Natural killer cell treated with Interleukin-12 subunit alpha and Interleukin-12 subunit beta and Interleukin-15 and Interleukin-18, amount 100 ng/mL, for 72 hours (primary cell): ENCODE measurements around the gene GCN1. TPM values are rescaled to one million over a fixed set of nuclear protein-coding genes. Genes with fewer than 3 reads are reported as not detected.
"Not testable (repeated sequence)": the region's sequence is repeated elsewhere in the genome, so short reads cannot be mapped to it uniquely, and the experiment has no call there.

Experiments
- ATAC-seq, 2 donors: fragments of 150-1000 bp; cut with Tn5 transposase in 1 of 2; sonication (Bioruptor Pico), chemical (Tn5 transposase) in 1 of 2; 2 replicates each; pipeline ENCODE4 v1.10.0; 2021
- DNase-seq: peaks from one replicate; pipeline ENCODE4 v3.0.0; 2022; ENCODE audit warnings: low spot score
- H3K27ac Mint-ChIP-seq, 2 donors: 1 replicate in 1 of 2; 2 replicates in 1 of 2; pipeline ENCODE4 v1.8.0; 2022; ENCODE audit warnings: mixed read lengths in 2 of 2, mild to moderate bottlenecking in 1 of 2, moderate library complexity in 1 of 2
- H3K27me3 Mint-ChIP-seq, 2 donors: 1 replicate in 1 of 2; 2 replicates in 1 of 2; pipeline ENCODE4 v1.8.0; 2022; ENCODE audit warnings: mixed read lengths in 2 of 2
- H3K36me3 Mint-ChIP-seq: one replicate; pipeline ENCODE4 v1.8.0; 2022; ENCODE audit warnings: mixed read lengths
- H3K4me1 Mint-ChIP-seq, 2 donors: 1 replicate in 1 of 2; 2 replicates in 1 of 2; pipeline ENCODE4 v1.8.0; 2022; ENCODE audit warnings: low read depth in 2 of 2, mixed read lengths in 2 of 2, mild to moderate bottlenecking in 1 of 2
- H3K4me3 Mint-ChIP-seq: one replicate; pipeline ENCODE4 v1.8.0; 2022; ENCODE audit warnings: mixed read lengths
- H3K9me3 Mint-ChIP-seq: 2 replicates; pipeline ENCODE4 v1.8.0; 2022; ENCODE audit warnings: mixed read lengths
- total RNA-seq, 2 donors: library from RNA; stranded (reverse); gene quantifications; one replicate each; pipeline ENCODE4 v1.2.3, GENCODE V29; 2022

Gene GCN1, protein sequence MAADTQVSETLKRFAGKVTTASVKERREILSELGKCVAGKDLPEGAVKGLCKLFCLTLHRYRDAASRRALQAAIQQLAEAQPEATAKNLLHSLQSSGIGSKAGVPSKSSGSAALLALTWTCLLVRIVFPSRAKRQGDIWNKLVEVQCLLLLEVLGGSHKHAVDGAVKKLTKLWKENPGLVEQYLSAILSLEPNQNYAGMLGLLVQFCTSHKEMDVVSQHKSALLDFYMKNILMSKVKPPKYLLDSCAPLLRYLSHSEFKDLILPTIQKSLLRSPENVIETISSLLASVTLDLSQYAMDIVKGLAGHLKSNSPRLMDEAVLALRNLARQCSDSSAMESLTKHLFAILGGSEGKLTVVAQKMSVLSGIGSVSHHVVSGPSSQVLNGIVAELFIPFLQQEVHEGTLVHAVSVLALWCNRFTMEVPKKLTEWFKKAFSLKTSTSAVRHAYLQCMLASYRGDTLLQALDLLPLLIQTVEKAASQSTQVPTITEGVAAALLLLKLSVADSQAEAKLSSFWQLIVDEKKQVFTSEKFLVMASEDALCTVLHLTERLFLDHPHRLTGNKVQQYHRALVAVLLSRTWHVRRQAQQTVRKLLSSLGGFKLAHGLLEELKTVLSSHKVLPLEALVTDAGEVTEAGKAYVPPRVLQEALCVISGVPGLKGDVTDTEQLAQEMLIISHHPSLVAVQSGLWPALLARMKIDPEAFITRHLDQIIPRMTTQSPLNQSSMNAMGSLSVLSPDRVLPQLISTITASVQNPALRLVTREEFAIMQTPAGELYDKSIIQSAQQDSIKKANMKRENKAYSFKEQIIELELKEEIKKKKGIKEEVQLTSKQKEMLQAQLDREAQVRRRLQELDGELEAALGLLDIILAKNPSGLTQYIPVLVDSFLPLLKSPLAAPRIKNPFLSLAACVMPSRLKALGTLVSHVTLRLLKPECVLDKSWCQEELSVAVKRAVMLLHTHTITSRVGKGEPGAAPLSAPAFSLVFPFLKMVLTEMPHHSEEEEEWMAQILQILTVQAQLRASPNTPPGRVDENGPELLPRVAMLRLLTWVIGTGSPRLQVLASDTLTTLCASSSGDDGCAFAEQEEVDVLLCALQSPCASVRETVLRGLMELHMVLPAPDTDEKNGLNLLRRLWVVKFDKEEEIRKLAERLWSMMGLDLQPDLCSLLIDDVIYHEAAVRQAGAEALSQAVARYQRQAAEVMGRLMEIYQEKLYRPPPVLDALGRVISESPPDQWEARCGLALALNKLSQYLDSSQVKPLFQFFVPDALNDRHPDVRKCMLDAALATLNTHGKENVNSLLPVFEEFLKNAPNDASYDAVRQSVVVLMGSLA (N-terminal part only)
- total RNA-seq: 100 to 1,000 TPM; 126 to 311 TPM

GRCh38 chr12:120194534-120195395 lies at the start of gene GCN1:
TSS of gene GCN1 (minus strand) at chr12:120194715. CDS start at chr12:120194697, 18 bp downstream.
- no peaks in the 10 kb centered on the region for H3K9me3 Mint-ChIP-seq
- H3K27ac Mint-ChIP-seq: peak within 1 kb of the TSS; percentile 92 to 94
- H3K4me1 Mint-ChIP-seq: peaks cover 35% of the 10 kb centered on the region in 2 donors
- no peaks in the 10 kb centered on the region for H3K27me3 Mint-ChIP-seq
- H3K36me3 Mint-ChIP-seq: peaks cover 14% of the 10 kb centered on the region
- ATAC-seq (peak; percentile 92 to 94), DNase-seq (peak; percentile 91)
- peak within 1 kb of the TSS; percentile 91 for H3K4me3 Mint-ChIP-seq

DNA sequence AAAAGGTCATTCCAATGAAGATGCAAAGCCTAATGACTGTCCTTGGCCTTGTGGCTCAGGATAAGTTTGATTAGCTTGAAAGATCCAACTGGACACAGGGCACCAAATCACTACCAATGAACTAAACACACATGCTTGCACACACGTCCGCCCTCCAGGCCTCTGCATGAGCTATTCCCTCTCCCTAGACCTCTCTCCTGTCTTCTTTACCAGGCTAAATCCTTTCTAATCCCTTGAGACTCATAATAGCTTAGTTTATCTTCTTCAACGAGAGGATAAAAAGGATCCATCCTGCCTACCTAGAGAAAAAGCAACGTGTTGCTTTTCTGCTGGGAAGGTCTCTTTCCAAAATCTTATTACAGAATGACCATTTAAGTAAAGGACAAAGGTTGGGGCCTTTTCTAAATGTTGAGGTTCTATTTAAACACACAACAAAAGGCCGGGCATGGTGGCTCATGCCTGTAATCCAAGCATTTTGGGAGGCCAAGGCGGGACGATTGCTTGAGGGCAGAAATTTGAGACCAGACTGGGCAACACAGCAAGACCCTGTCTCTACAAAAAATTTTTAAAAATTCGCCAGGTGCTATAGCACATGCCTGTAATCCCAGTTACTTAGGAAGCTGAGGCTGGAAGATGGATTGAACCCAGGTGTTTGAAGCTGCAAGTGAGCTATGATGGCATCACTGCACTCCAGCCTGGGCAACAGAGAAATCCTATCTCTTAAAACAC lies 48.6 kb upstream of the GCN1 start:
- peak overlapping the region; percentile 6 to 83 for H3K27ac Mint-ChIP-seq
- ATAC-seq (no peak), DNase-seq (no peak)
- peaks cover 46 to 58% of the 10 kb centered on the region in 2 donors for H3K4me1 Mint-ChIP-seq
- H3K36me3 Mint-ChIP-seq: peaks cover 5% of the 10 kb centered on the region
- peak overlapping the region; percentile 45 for H3K4me3 Mint-ChIP-seq
- H3K9me3 Mint-ChIP-seq: no peaks in the 10 kb centered on the region
- H3K27me3 Mint-ChIP-seq: no peaks in the 10 kb centered on the region

- peaks cover 46 to 59% of the 10 kb centered on the region in 2 donors for H3K4me1 Mint-ChIP-seq
- peak in 1 of 2 donors; percentile 30 for ATAC-seq
- DNase-seq: no peak
Measured at GRCh38 chr12:120242275-120242799, 47.8 kb upstream of the GCN1 start.

GRCh38 chr12:120241561-120242274 lies 47.2 kb upstream of the GCN1 start:
- Mint-ChIP-seq H3K27ac (peak overlapping the region; percentile 62 to 83), H3K4me1 (peaks cover 44 to 58% of the 10 kb centered on the region in 2 donors), H3K9me3 (no peaks in the 10 kb centered on the region), H3K4me3 (peak overlapping the region; percentile 41), H3K36me3 (no peaks in the 10 kb centered on the region), H3K27me3 (no peaks in the 10 kb centered on the region)
- ATAC-seq (no peak), DNase-seq (no peak)

More at GRCh38 chr12:120242275-120242799, 47.8 kb upstream of the GCN1 start:
- Mint-ChIP-seq H3K9me3 (no peaks in the 10 kb centered on the region), H3K36me3 (no peaks in the 10 kb centered on the region), H3K27ac (peak overlapping the region in 1 of 2 donors; percentile 83), H3K27me3 (no peaks in the 10 kb centered on the region), H3K4me3 (no peak overlapping the region)

GRCh38 chr12:120240495-120240833 lies 45.9 kb upstream of the GCN1 start:
- Mint-ChIP-seq H3K9me3 (no peaks in the 10 kb centered on the region), H3K36me3 (no peaks in the 10 kb centered on the region), H3K27me3 (no peaks in the 10 kb centered on the region), H3K27ac (peak overlapping the region in 1 of 2 donors; percentile 83), H3K4me1 (peaks cover 51 to 63% of the 10 kb centered on the region in 2 donors), H3K4me3 (no peak overlapping the region)
- DNase-seq (no peak), ATAC-seq (no peak)

GRCh38 chr12:120239776-120240494 lies 45.4 kb upstream of the GCN1 start:
- Mint-ChIP-seq H3K9me3 (no peaks in the 10 kb centered on the region), H3K4me3 (no peak overlapping the region)
- ATAC-seq: no peak

DNA sequence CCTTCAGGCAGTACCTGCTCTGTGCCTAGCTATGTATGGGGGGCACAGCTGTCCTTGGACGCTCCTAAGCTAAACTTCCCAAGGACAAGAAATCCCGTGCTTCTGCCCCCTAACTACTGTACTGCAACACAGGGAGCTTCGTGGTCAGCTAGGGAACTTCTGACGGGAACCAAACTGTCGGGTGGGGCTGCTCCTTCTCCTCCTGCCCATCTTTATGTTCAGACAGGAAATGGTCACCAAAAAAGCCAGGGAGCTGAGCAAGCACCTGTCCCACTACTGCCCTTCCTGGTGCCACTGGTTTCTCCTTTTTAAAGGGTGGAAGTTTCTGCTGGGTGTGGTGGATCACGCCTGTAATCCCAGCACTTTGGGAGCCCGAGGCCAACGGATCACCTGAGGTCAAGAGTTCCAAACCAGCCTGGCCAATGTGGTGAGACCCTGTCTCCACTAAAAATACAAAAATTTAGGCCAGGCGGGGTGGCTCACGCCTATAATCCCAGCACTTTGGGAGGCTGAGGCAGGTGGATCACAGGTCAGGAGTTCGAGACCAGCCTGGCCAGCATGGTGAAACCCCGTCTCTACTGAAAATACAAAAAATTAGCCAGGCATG lies 44.4 kb upstream of the GCN1 start:
- Mint-ChIP-seq H3K4me3 (no peak overlapping the region), H3K4me1 (peaks cover 56 to 68% of the 10 kb centered on the region in 2 donors), H3K9me3 (no peaks in the 10 kb centered on the region), H3K36me3 (no peaks in the 10 kb centered on the region), H3K27me3 (no peaks in the 10 kb centered on the region), H3K27ac (no peak overlapping the region)
- no peak for ATAC-seq
- no peak for DNase-seq

More at GRCh38 chr12:120239776-120240494, 45.4 kb upstream of the GCN1 start:
- Mint-ChIP-seq H3K36me3 (no peaks in the 10 kb centered on the region), H3K27me3 (no peaks in the 10 kb centered on the region), H3K4me1 (peaks cover 52 to 63% of the 10 kb centered on the region in 2 donors), H3K27ac (peak overlapping the region in 1 of 2 donors; percentile 21)
- DNase-seq: no peak

DNA sequence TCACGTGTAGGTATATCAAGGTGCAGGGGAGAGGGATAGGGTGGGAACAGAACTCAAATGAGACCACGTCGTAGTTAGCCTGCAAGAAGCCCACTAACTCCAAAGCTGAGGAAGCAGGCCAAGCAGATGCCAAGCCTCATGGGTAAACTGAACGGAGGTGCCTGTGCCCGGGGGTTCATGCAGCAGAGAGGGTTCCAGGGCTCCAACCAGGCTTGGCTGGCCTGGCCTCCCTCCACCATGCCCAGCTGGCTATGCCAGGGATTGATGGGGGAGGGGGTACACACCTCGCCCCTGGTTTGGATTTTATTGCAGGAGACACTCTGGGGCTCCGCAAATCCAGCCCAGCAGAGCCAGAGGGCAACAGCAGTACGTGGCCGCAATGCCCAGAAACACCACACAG lies 43.7 kb upstream of the GCN1 start:
- Mint-ChIP-seq H3K36me3 (no peaks in the 10 kb centered on the region), H3K4me1 (peaks cover 57 to 70% of the 10 kb centered on the region in 2 donors), H3K27ac (peak overlapping the region; percentile 58 to 84), H3K9me3 (no peaks in the 10 kb centered on the region), H3K27me3 (no peaks in the 10 kb centered on the region), H3K4me3 (no peak overlapping the region)
- ATAC-seq (no peak), DNase-seq (no peak)

DNA sequence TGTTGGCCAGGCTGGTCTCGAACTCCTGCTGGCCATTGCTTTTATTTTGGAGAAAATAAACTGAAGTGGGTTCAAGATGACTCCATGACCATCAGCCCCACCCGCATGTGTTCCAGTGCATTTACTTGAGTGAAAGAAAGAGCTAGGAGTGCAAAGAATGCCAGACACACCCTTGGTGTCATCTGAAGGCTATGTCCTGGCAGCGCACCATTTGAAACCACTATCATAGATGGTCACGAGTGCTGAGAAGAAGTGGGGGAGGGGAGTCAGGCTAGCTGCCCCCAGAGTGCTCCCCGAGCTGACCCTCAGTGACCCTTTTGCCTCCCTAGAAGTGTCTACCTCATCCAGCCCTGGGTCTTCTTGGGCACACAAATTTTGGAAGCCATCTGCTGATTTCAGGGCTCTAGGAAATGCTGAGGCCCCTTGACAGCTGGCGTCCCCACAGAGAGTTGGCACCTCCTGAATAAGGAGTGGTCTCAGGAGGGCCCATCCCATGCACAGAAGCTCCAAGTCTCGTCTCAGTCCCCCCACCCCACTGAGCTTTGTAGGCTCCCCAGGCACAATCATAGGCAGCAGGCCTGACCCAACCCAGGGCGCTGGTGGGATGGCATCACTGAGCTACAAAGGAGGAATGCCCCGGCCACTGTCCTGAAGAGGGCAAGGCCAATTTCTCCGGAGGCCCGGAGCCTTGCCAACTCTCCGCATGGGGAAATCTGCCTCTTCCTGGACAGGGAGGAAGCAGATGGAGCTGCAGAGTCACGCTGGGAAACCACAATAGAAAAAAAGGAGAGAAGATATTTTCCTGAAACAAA lies 43.1 kb upstream of the GCN1 start:
- Mint-ChIP-seq H3K9me3 (no peaks in the 10 kb centered on the region), H3K4me3 (peak overlapping the region; percentile 25), H3K4me1 (peaks cover 58 to 72% of the 10 kb centered on the region in 2 donors), H3K27ac (peak overlapping the region; percentile 58 to 84), H3K27me3 (no peaks in the 10 kb centered on the region), H3K36me3 (no peaks in the 10 kb centered on the region)
- ATAC-seq (no peak), DNase-seq (no peak)

- H3K27me3 Mint-ChIP-seq, DNase-seq, H3K36me3 Mint-ChIP-seq, H3K9me3 Mint-ChIP-seq, H3K4me3 Mint-ChIP-seq, ATAC-seq: not testable (repeated sequence)
- H3K27ac Mint-ChIP-seq: peak overlapping the region; percentile 58 to 99
- H3K4me1 Mint-ChIP-seq: peaks cover 63 to 74% of the 10 kb centered on the region in 2 donors
Measured at GRCh38 chr12:120236809-120237208, 42.3 kb upstream of the GCN1 start.
